Measurements from ENCODE around the gene PCDHGA8.
A peak's percentile ranks its signal among the peaks of the same experiment; 100 is the strongest.
"Not testable (repeated sequence)": the region's sequence is repeated elsewhere in the genome, so short reads cannot be mapped to it uniquely, and the experiment has no call there.

The PCDHGA8 gene

GRCh38 chr5:141392429-141393198 is at the start of gene PCDHGA8:
TSS of gene PCDHGA8 (plus strand) at chr5:141392633. CDS start at chr5:141392814, 181 bp downstream.
- no peaks in the 10 kb centered on the region for H3K36me3 ChIP-seq (ENCODE audit: control insufficient read depth, insufficient read depth, low read length, severe bottlenecking)
- H3K9me3 ChIP-seq (ENCODE audit: control insufficient read depth, low read length), result peaks cover 64% of the 10 kb centered on the region
- no peak for DNase-seq (ENCODE audit: low read depth)
- H3K9ac ChIP-seq (ENCODE audit: low read length), result no peak within 1 kb of the TSS
- H3K4me1 ChIP-seq (ENCODE audit: control insufficient read depth, insufficient read depth, low read length), result no peaks in the 10 kb centered on the region
- peak within 1 kb of the TSS; percentile 68 for H3K4me3 ChIP-seq (ENCODE audit: low read length)
- H3K27me3 ChIP-seq (replicated peaks; ENCODE audit: control insufficient read depth, insufficient read depth, low read length), result no peaks in the 10 kb centered on the region

GRCh38 chr5:141342773-141343172 is 49.7 kb upstream of the PCDHGA8 start:
- no peaks in the 10 kb centered on the region for H3K4me1 ChIP-seq (ENCODE audit: control insufficient read depth, insufficient read depth, low read length)
- no peaks in the 10 kb centered on the region for H3K36me3 ChIP-seq (ENCODE audit: control insufficient read depth, insufficient read depth, low read length, severe bottlenecking)
- H3K9me3 ChIP-seq (ENCODE audit: control insufficient read depth, low read length), result peaks cover 53% of the 10 kb centered on the region
- H3K4me3 ChIP-seq (ENCODE audit: low read length), result no peak overlapping the region
- H3K27me3 ChIP-seq (replicated peaks; ENCODE audit: control insufficient read depth, insufficient read depth, low read length), result peaks cover 15% of the 10 kb centered on the region
- H3K9ac ChIP-seq (ENCODE audit: low read length), result no peak overlapping the region
- DNase-seq (ENCODE audit: low read depth), result no peak

- Histone ChIP-seq H3K4me3 (ENCODE audit: low read length) (peak within 1 kb of the TSS; percentile 79), H3K9me3 (ENCODE audit: control insufficient read depth, low read length) (peaks cover 48% of the 10 kb centered on the region)
These were observed 49.0 kb upstream of the PCDHGA8 start, which contains the start of gene PCDHGA3 for GRCh38 chr5:141343242-141343952. TSS of gene PCDHGA3 (plus strand) at chr5:141343829. CDS start at chr5:141344034, 205 bp downstream.

GRCh38 chr5:141343953-141344463 is 48.4 kb upstream of the PCDHGA8 start:
- H3K27me3 ChIP-seq (replicated peaks; ENCODE audit: control insufficient read depth, insufficient read depth, low read length), result peaks cover 15% of the 10 kb centered on the region
- H3K36me3 ChIP-seq (ENCODE audit: control insufficient read depth, insufficient read depth, low read length, severe bottlenecking), result no peaks in the 10 kb centered on the region
- H3K9ac ChIP-seq (ENCODE audit: low read length), result peak overlapping the region; percentile 68
- H3K4me1 ChIP-seq (ENCODE audit: control insufficient read depth, insufficient read depth, low read length), result no peaks in the 10 kb centered on the region
- peaks cover 42% of the 10 kb centered on the region for H3K9me3 ChIP-seq (ENCODE audit: control insufficient read depth, low read length)
- H3K4me3 ChIP-seq (ENCODE audit: low read length), result peak overlapping the region; percentile 79
- DNase-seq (ENCODE audit: low read depth), result no peak

More at GRCh38 chr5:141343242-141343952, 49.0 kb upstream of the PCDHGA8 start, which contains the start of gene PCDHGA3:
- Histone ChIP-seq H3K4me1 (ENCODE audit: control insufficient read depth, insufficient read depth, low read length) (no peaks in the 10 kb centered on the region), H3K9ac (ENCODE audit: low read length) (peak within 1 kb of the TSS; percentile 68), H3K36me3 (ENCODE audit: control insufficient read depth, insufficient read depth, low read length, severe bottlenecking) (no peaks in the 10 kb centered on the region), H3K27me3 (replicated peaks; ENCODE audit: control insufficient read depth, insufficient read depth, low read length) (peaks cover 15% of the 10 kb centered on the region)
- peak; percentile 24 for DNase-seq (ENCODE audit: low read depth)

- Histone ChIP-seq H3K9ac (ENCODE audit: low read length) (no peak overlapping the region), H3K9me3 (ENCODE audit: control insufficient read depth, low read length) (peaks cover 34% of the 10 kb centered on the region), H3K27me3 (replicated peaks; ENCODE audit: control insufficient read depth, insufficient read depth, low read length) (peaks cover 4% of the 10 kb centered on the region), H3K4me3 (ENCODE audit: low read length) (no peak overlapping the region), H3K4me1 (ENCODE audit: control insufficient read depth, insufficient read depth, low read length) (no peaks in the 10 kb centered on the region), H3K36me3 (ENCODE audit: control insufficient read depth, insufficient read depth, low read length, severe bottlenecking) (no peaks in the 10 kb centered on the region)
- DNase-seq (ENCODE audit: low read depth), result no peak
These were observed 47.1 kb upstream of the PCDHGA8 start for GRCh38 chr5:141345327-141345726.

- H3K4me3 ChIP-seq (ENCODE audit: low read length), result not testable (repeated sequence)
These were observed 46.4 kb upstream of the PCDHGA8 start for GRCh38 chr5:141346017-141346416.

GRCh38 chr5:141349917-141350619 is 42.4 kb upstream of the PCDHGA8 start, which contains the start of gene PCDHGB1:
TSS of gene PCDHGB1 (plus strand) at chr5:141350099. CDS start at chr5:141350261, 162 bp downstream.
- Histone ChIP-seq H3K27me3 (replicated peaks; ENCODE audit: control insufficient read depth, insufficient read depth, low read length) (peaks cover 4% of the 10 kb centered on the region), H3K36me3 (ENCODE audit: control insufficient read depth, insufficient read depth, low read length, severe bottlenecking) (no peaks in the 10 kb centered on the region), H3K9ac (ENCODE audit: low read length) (no peak within 1 kb of the TSS), H3K9me3 (ENCODE audit: control insufficient read depth, low read length) (peaks cover 29% of the 10 kb centered on the region), H3K4me1 (ENCODE audit: control insufficient read depth, insufficient read depth, low read length) (no peaks in the 10 kb centered on the region), H3K4me3 (ENCODE audit: low read length) (peak within 1 kb of the TSS; percentile 77)
- DNase-seq (ENCODE audit: low read depth), result peak; percentile 65

More at GRCh38 chr5:141346017-141346416, 46.4 kb upstream of the PCDHGA8 start:
- not testable (repeated sequence) for H3K4me1 ChIP-seq (ENCODE audit: control insufficient read depth, insufficient read depth, low read length); H3K36me3 ChIP-seq (ENCODE audit: control insufficient read depth, insufficient read depth, low read length, severe bottlenecking); DNase-seq (ENCODE audit: low read depth); H3K9ac ChIP-seq (ENCODE audit: low read length); H3K27me3 ChIP-seq (replicated peaks; ENCODE audit: control insufficient read depth, insufficient read depth, low read length)
- H3K9me3 ChIP-seq (ENCODE audit: control insufficient read depth, low read length), result peaks cover 40% of the 10 kb centered on the region

GRCh38 chr5:141351591-141351990 is 40.8 kb upstream of the PCDHGA8 start:
- H3K9me3 ChIP-seq (ENCODE audit: control insufficient read depth, low read length), result peaks cover 37% of the 10 kb centered on the region

GRCh38 chr5:141354900-141355469 is 37.4 kb upstream of the PCDHGA8 start, which contains the start of gene PCDHGA4:
TSS of gene PCDHGA4 (plus strand) at chr5:141355021. CDS start at chr5:141355108, 87 bp downstream.
- no peaks in the 10 kb centered on the region for H3K4me1 ChIP-seq (ENCODE audit: control insufficient read depth, insufficient read depth, low read length)
- peak within 1 kb of the TSS; percentile 79 for H3K4me3 ChIP-seq (ENCODE audit: low read length)
- DNase-seq (ENCODE audit: low read depth), result peak; percentile 20
- H3K9me3 ChIP-seq (ENCODE audit: control insufficient read depth, low read length), result peaks cover 63% of the 10 kb centered on the region
- H3K36me3 ChIP-seq (ENCODE audit: control insufficient read depth, insufficient read depth, low read length, severe bottlenecking), result no peaks in the 10 kb centered on the region
- peaks cover 4% of the 10 kb centered on the region for H3K27me3 ChIP-seq (replicated peaks; ENCODE audit: control insufficient read depth, insufficient read depth, low read length)
- peak within 1 kb of the TSS; percentile 80 for H3K9ac ChIP-seq (ENCODE audit: low read length)

More at GRCh38 chr5:141351591-141351990, 40.8 kb upstream of the PCDHGA8 start:
- Histone ChIP-seq H3K4me3 (ENCODE audit: low read length) (no peak overlapping the region), H3K4me1 (ENCODE audit: control insufficient read depth, insufficient read depth, low read length) (no peaks in the 10 kb centered on the region), H3K36me3 (ENCODE audit: control insufficient read depth, insufficient read depth, low read length, severe bottlenecking) (no peaks in the 10 kb centered on the region), H3K9ac (ENCODE audit: low read length) (no peak overlapping the region), H3K27me3 (replicated peaks; ENCODE audit: control insufficient read depth, insufficient read depth, low read length) (peaks cover 4% of the 10 kb centered on the region)
- DNase-seq (ENCODE audit: low read depth), result no peak

GRCh38 chr5:141355641-141356040 is 36.8 kb upstream of the PCDHGA8 start:
- H3K36me3 ChIP-seq (ENCODE audit: control insufficient read depth, insufficient read depth, low read length, severe bottlenecking), result no peaks in the 10 kb centered on the region
- DNase-seq (ENCODE audit: low read depth), result no peak
- peaks cover 4% of the 10 kb centered on the region for H3K27me3 ChIP-seq (replicated peaks; ENCODE audit: control insufficient read depth, insufficient read depth, low read length)
- H3K4me1 ChIP-seq (ENCODE audit: control insufficient read depth, insufficient read depth, low read length), result no peaks in the 10 kb centered on the region
- H3K4me3 ChIP-seq (ENCODE audit: low read length), result peak overlapping the region; percentile 79
- peaks cover 63% of the 10 kb centered on the region for H3K9me3 ChIP-seq (ENCODE audit: control insufficient read depth, low read length)
- H3K9ac ChIP-seq (ENCODE audit: low read length), result no peak overlapping the region
